Muscle of back (tissue), 11 donors: ENCODE data around the gene MUS81. TPM values are rescaled to one million over a fixed set of nuclear protein-coding genes. Genes with fewer than 3 reads are reported as not detected.
A peak's percentile ranks its signal among the peaks of the same experiment; 100 is the strongest.

Source experiments
- DNase-seq, 3 donors: peaks; one replicate each; pipeline versions ENCODE4 v3.0.0 to v3.0.0-alpha.2; 2013
- polyA plus RNA-seq, 10 donors: library from polyadenylated mRNA; unstranded; fragments of 120-200 nt; gene quantifications; one replicate each; pipeline ENCODE4 v1.2.1, GENCODE V29; 2013; ENCODE audit not compliant: insufficient read length in 10 of 10

MUS81 gene
- polyA plus RNA-seq, 10 donors = 31.7 to 60.8 (median 41.9) TPM

GRCh38 chr11:65844231-65844872 is 15.9 kb upstream of the MUS81 start:
- no peak for DNase-seq

GRCh38 chr11:65847746-65848145 is 12.5 kb upstream of the MUS81 start:
- no peak for DNase-seq

GRCh38 chr11:65848693-65849092 is 11.5 kb upstream of the MUS81 start:
- peak in 1 of 3 donors; percentile 11 for DNase-seq

- DNase-seq = no peak
Observed at GRCh38 chr11:65849366-65849765, 10.9 kb upstream of the MUS81 start.

GRCh38 chr11:65849771-65850216 is 10.4 kb upstream of the MUS81 start:
- peak in 1 of 3 donors; percentile 5 for DNase-seq

- DNase-seq = peak in 1 of 3 donors; percentile 8
Observed at GRCh38 chr11:65850217-65851082, 9.8 kb upstream of the MUS81 start.

- DNase-seq = peak in 1 of 3 donors; percentile 14
Observed at GRCh38 chr11:65851083-65851579, 9.1 kb upstream of the MUS81 start.

GRCh38 chr11:65851811-65852507 is 8.3 kb upstream of the MUS81 start:
- peak in 1 of 3 donors; percentile 4 for DNase-seq

GRCh38 chr11:65852508-65853245 is 7.6 kb upstream of the MUS81 start:
- peak in 1 of 3 donors; percentile 3 for DNase-seq

- no peak for DNase-seq
Observed at GRCh38 chr11:65853246-65853979, 6.8 kb upstream of the MUS81 start.

- no peak for DNase-seq
Observed at GRCh38 chr11:65854161-65854592, 6.1 kb upstream of the MUS81 start.

- DNase-seq = peak in 1 of 3 donors; percentile 2
Observed at GRCh38 chr11:65854852-65855837, 5.1 kb upstream of the MUS81 start.

GRCh38 chr11:65855927-65856363 is 4.3 kb upstream of the MUS81 start:
- no peak for DNase-seq

GRCh38 chr11:65856689-65857499 is 3.3 kb upstream of the MUS81 start:
- DNase-seq = peak in 2 of 3 donors; percentile 84 to 95

GRCh38 chr11:65857500-65857852 is 2.8 kb upstream of the MUS81 start:
- peak in 1 of 3 donors; percentile 56 for DNase-seq

- DNase-seq = peak; percentile 99
Observed at GRCh38 chr11:65857853-65858680, 2.2 kb upstream of the MUS81 start, which contains the start of gene CFL1. Gene CFL1, minus strand, starts transcription at chr11:65858180. Its CDS starts 81 bp downstream, at chr11:65858099.

- no peak for DNase-seq
Observed at GRCh38 chr11:65858681-65859087, 1.5 kb upstream of the MUS81 start.
